Activated CD4-positive, alpha-beta T cell treated with anti-CD3 and anti-CD28 coated beads, Interleukin-2, Interleukin-6, amounts not matched to agents 100 ng/mL and 50 ng/mL, durations not matched to agents 16 hours and 8 hours (primary cell): ENCODE measurements around the gene KLHL3.
A peak's percentile ranks its signal among the peaks of the same experiment; 100 is the strongest.

ENCODE experiments used
- DNase-seq: peaks from one replicate; pipeline ENCODE4 v3.0.0-alpha.2; 2020

The KLHL3 gene

DNA sequence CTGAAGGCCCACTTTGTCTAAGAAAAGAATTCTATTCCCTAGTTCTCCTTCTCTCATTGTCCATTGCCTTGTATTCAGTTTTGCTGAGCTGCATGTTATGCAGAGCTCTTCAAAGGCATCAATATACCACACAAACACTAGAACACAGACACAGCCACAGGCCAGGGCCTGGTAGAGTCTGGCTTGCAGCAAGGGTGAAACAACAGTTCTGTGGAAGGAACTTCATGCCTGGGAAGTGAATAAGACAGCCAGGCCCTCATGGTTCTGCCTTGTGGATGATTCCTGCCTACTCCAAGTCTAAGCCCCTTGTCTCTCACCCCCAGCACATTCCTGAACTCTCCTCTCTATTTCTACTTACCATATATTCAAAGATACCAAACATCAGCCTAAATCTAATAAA, 30.8 kb downstream of the KLHL3 start:
- no peak for DNase-seq

DNA sequence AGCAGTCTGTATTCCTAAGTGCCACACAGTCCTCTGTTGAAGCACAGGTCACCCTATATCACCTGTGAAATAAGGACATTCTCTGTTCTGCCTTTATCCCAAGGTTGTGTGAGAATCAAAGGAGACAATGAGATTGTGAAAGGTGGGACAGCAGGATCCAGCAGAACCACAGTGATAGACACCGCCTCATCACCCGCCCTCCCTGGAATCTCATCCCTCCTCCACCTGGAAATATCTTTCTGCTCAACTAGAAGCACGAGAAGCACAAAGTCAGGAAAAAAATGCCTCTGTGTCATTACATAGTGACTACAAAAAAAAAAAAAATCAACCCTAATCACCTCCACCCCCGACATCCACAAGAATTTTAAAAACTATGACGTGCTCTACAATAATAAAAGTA, 32.3 kb downstream of the KLHL3 start:
- DNase-seq = no peak

DNA sequence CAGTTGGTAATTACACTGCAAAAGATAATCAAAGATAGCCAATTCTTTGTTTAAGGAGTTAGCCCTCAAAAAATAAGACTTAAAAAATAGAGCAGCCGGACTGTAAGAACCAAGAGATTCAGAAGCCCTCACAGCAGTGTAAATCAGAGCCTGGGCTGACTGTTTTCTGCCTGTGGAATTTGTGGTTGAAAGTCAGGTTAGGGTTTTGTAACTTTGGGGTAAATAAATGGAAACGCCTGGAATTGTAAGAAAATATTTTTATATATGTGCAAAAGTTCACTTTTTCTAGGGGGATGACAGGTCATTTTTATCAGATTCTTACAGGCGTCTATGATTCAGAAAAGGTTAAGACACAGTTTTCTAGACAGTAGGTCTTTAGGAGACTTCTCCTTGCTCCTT, 35.6 kb downstream of the KLHL3 start:
- no peak for DNase-seq

DNA sequence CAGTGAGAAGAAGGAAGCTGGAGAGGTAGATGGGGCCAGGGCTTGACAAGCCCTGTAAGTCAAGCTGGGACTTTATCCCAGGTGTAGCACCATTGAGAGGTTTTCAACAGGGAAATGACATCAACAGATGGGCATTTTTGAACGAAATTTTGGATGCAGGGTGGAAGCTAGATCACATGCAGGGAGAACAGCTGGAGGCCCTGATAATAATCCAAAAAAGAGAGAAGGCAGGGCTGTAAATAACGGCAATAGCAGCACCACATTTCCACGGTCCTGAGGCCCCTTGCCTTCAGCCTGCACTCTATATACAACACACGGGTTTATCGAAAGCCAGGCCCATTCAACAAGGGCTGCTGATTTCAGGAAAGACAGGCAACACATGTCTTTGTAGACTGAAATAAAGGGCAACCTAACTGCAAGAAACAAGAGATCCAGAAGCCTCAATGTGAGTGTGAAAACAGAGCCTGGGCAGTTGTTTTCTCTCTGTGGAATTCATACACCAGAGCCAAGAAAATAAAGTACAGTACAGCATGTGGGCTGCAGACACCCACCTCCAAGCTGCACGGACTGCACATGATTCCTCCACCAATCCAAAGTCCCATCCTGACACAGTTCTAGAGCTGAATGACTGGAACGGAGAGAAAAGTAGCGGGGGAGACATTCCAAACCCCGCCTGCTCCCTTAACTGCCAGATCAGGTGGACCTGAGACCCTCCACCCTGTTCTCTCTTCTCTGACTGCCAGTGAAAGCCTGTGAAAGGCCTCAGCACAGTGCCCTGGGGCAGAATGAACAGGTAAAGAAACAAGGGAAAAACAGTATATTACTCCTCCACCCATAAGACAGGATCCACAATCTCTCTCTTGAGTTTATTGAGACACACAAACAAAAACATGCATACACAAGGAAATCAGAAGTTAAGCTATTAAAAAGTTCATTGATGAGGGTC, 36.3 kb downstream of the KLHL3 start:
- DNase-seq = no peak

DNA sequence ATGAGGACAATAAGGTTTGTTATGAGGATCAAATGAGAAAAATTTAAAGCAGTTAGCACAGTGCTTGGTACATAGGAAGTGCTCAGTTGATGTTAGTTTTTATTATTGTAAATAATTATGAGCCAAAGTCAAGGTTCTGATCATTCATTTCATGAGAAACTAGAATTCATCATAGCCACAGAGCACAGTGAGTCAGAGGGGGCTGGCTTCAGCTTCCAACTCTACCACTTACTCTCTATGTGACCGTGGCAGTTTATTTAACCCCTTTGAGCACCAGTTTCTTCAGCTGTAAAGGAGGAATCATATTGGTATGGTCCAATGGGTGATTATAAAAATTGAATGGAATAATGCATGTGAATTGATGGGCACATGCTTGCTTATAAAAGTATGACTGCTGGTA, 39.4 kb downstream of the KLHL3 start:
- DNase-seq = peak; percentile 45

DNA sequence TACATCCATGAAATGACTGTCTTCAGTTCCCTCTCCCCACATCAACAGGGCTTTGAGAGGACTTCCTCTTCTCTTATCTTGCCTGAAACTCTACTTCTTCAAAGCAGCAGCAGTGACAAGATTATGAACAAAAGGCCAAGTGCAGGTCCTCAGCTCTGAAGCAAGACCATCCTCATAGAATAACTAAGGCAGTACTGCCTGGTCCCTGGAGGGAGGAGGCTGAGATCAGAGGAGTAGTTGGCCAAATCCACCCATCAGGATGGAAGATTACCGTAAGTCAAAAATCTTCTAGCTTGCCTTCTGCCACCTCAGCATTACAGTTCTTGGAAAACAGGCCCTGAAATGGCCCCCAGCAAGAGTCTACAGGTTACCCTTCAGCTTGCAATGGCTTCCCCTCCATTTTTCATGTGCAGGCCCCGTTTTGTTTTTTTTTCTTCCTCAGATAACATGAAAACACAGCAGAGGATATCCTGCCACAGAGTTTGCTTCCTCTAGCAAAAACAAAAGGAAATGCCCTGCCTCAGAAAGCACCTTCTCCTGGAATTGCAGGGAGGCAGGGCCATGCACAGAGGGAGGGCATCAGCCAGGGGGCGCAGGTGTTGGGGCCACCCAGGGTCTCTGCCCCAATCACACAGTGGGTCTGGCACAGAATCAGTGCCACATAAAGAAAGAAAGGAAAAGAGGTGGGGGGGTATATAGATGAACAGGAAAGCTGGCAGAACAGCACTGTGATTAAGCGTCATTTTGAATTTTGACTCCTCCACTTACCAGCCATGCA, 40.0 kb downstream of the KLHL3 start:
- DNase-seq = peak; percentile 15

DNA sequence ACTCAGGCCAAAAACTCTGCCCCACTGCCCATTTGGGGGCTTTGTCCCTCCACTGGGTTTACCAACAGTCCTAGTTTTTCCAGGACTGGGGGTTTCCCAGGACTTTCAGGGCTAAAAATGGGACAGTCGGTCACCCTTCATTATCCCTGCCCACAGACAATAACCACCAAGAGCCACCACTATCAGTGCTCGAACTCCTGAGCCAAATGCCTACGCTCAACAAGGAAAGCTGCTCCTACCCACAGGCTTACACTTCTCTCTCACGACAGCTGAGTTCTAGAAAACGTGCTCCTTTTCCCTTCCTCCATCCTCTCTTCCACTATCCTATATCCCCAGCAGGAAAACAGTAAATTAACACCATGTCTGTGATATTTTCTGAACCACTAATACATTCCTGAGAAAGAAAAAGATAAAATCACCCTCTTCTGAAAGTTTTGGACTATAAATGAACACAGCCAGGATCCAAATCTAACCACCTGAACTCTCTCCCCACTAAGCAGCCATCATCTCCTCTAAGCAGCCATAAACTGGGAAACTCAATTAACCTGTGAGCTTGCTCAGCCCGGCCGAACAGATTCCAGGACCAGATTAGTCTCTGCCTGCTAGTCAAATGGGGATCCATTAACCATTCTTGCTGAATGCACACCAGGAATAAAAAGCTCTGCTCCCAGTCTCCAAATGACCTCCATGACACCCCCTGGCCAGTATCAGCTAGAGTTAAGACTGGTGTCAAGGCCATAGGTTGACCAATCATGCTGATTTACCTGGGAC, 41.8 kb downstream of the KLHL3 start:
- DNase-seq = no peak

DNA sequence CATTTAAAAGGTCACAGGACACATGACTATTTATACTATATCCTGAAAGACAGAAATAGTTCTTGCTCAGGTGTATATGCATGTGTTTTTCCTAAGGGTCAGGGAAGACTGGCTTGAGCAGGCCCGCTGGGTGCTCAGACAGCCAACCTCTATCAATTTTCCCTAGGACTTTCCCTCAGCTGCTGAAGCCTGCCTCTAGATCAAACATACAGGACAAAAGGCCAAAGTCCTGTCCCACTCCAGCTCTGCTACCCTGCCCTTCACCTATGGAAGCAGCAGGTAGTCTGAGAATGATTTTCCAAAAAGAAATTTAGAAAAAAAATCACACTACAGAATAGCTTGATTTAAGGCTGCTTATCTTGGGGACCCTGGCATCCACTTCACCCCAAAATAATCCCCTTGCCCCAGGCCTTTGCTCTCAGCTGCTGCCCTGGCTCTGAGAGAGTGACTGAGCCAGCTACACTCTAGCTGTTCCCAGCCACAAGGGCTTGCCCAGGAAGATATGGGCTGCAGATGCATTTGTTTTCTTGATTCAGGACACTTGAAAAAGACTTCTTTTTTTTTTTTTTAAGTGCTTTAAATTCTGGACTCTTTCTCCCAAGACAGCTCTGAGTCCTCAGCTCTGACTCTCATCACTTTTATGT, 42.5 kb downstream of the KLHL3 start:
- DNase-seq = no peak

DNA sequence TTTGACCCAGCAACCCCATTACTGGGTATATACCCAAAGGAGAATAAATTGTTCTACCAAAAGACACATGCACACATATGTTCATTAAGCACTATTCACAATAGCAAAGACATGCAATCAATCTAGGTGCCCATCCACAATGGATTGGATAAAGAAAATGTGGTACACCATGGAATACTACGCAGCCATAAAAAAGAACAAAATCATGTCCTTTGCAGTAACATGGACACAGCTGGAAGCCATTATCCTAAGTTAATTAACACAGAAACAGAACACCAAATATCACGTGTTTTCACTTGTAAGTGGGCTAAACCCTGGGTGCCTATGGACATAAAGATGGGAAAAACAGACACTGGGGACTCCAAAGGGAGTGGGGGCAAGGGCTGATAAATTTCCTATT, 46.6 kb downstream of the KLHL3 start:
- DNase-seq = no peak

DNA sequence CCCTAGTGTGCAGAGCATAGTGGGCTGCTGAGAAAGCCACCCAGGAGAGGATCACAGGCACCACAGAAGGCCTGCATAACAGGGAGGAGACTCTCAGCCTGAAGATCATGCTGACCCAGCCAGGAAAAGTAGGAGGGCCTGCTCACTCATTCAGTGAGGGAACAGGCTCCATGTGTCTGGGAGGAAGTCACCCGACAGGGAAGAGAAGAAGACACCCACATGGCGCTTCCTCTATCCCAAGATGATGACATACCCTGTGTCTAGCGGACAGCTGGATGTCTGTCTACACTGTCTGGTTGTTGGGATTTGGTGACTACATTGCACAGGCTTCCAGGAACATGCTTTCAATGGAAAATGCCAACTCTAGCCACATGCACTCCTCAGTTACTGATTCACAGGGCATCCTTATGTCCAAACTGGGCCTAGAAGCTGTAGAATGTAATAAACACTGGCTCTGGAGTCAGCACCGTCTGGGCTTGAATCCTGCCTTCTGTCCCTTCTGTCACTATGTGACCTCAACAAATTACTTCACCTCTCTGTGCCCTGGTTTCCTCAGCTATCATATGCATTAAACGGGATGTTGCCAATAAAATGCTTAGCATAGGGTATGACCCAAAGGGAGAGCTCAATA, 47.6 kb downstream of the KLHL3 start:
- DNase-seq = no peak

DNA sequence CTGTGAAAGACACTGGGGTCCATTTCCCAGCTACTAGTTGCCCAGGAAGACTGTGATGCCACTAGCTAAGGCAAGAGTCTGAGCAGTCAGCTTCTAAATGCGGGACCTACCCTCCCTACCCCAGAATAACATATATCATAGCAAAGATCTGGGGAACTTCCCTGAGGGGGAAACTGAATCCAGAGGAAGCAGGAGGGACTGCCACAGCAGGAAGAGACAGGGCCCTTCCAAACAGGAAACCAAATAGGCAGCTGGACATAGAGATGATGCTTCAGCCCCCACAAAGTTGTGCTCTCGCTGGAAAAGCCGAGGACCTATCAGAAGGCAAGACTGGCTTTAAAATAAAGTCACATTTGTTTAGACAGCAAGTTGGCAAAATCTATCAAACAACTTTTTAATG, 51.1 kb downstream of the KLHL3 start:
- no peak for DNase-seq

DNA sequence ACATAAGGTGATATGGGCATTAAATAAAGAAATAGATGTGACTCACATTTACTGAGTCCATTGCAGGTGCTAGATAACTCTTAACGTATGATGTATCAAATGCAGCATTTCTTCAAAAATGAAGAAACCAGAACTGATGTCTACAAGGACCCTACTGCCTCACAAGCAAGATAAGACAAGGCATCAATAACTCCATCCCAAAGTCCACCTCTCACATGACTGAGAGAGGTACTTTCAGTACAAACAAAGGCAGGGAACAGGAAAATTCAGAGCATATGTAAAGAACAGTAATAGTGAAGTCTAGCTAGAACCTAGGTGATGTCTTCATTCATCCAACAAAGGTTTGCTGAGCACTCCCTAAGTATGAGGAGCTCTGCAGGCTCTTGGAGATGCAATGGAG, 54.7 kb downstream of the KLHL3 start:
- no peak for DNase-seq

DNA sequence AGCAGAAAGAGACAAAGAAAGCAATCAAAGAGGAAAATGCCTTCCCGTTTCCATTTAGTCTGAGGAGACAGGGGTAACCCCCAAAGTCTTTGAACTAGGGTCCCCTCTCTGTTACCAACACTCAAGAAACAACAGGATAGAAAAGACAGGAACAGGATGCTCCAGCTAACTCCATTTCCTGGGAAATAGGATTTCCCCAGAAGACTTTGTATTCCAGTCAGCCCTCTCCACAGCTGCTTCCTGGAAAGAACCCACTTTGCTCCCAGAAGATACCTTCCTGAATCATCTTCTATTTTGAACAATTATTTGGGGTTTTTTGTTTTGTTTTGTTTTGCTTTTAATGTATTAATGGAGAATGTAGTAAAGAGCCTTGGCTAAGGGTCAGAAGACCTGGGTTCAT, 56.0 kb downstream of the KLHL3 start:
- DNase-seq = no peak

DNA sequence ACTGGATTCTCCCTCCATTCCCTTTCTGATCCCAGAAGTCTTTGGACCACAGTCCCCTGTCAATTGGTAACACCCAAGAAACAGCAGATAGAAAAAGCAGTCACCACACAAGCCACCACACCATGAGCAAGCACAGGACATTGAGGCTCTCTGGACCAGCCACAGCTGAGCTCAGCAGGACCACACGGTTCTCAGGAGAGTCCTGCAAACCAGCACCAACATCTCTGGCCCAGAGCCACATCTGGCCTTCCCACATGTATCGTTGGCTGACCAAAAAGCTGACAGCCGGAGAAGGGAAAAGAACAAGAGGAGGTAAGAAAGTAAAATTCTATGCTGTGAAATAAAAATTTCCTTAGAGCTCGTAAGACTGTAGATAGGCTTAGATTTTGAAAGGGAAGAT, 56.7 kb downstream of the KLHL3 start:
- DNase-seq = no peak

DNA sequence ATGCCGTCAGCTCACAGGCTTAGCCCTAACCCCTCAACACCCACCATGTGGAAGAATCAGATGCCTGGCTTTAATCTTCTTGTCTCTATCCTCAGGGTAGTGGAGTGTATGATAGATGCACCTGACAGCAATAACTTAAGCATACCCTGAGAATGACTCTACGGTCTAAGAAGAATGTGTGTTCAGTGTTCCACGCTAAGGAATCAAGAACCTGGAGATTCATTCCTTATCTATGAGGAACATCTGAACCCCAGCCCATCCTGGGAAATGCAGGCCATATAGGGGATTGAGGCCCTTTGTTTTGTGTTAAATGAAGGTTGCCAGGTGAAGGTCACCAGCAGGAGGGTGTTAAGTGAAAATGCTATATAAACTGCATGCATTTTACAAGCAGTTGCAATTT, 63.0 kb downstream of the KLHL3 start:
- DNase-seq = no peak

DNA sequence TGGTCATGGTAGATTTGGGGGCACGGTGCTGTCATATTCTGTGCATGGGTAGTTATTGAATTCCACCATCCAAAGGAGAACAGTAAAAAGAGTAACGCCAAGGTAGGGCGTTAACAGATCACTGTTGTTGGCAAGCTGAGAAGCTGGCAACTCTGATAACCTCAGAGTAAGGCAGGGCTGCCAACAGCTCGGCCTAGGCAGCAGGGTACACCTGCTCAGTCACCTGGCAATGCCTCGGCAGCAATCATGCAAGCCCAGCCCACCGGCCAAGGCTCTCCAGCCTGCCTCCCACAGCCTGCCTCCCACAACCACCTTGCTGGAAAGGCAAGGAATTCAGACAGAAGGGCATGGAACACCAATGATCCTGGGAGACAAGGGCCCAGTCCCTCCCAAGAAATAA, 63.9 kb downstream of the KLHL3 start:
- no peak for DNase-seq

DNA sequence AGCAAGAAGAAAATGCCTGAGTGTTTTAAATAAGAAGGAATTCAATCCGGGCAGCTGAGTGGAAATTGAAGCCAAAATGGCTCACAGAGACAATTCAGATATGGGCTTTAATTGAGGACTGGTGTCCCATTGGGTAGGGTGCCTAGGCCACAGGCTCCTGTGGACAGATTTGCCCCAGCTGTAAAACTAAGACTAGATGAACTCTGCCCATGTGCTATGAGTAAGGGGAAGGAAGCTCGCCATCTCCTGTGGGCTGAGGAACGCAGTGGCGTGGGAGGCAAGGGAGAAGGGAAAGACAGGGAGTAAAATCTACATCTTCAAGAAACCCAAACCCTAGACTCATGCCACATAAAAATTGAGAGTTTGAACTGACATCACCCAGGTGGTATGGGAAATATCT, 66.1 kb downstream of the KLHL3 start:
- DNase-seq = no peak

DNA sequence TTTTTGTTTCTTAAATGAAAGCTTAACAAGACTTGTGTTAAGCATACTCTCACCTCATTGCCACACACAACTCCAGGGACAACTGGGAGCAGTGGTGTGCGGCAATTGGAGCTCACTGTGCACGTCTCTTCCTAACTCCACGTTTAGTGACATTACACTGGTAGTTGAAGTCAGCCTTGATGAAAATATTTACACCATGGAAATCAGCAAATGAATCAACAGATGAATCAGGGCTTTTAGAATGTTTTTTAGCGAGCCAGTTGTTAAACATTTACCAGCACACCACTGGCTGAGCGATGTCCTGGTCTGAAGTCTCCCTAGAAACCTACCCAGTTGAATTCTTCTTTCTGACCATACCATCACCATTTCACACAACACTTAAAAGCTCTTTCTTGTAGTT, 67.3 kb downstream of the KLHL3 start:
- DNase-seq = no peak

DNA sequence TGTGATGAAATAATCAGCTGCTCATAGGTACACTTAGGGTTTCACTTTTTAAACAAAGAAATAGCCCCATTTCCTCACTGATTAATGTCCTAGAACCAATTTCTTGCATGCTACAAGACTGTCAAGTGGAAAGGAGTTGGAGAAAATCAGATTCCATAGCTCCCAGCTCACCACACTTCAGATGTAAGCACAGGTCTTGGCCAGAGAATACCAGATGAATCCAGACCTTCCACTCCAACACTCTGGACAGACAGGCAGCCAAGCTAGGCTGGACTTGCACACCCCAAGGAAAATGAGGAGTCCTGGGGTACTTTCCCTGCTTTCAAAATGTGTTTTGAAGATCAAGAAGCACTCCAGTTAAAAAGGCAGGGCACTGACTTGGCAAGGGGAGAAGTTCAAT, 68.5 kb downstream of the KLHL3 start:
- DNase-seq = no peak

DNA sequence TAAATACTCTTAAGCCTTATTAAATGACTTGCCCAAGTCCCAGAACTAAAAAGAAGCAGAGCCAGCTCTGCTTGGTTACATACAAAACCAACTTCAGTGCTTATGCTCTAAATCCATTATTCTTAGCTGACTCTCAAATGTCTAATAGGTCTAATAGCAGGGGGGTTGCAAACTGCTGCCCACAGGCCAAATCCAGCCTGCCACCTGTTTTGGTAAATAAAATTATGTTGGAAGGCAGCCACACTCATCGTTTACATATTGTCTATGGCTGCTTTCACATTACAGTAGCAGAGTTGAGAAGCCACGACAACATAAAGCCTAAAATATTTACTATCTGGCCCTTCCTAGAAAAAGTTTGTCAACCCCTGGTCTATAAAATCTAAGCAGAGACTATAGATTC, 69.0 kb downstream of the KLHL3 start:
- DNase-seq = no peak

DNA sequence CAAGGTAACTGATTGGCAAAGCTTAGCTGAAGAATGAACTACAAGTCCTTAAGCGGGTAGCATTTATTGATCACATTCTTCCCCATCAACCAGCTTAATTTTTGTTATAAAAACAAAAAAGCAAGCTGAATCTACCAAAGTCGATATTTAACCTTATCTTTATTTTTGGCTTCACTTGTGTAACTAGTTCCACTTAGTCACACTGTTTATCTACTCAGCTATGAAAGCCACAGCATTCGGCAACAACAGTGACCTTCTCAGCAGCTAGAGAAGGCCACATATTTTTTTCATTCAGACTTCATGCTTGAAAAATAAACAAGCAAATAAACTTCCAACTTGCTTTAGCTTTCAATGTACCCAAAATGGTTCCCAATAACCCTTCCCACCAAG, 69.4 kb downstream of the KLHL3 start:
- DNase-seq = no peak

DNA sequence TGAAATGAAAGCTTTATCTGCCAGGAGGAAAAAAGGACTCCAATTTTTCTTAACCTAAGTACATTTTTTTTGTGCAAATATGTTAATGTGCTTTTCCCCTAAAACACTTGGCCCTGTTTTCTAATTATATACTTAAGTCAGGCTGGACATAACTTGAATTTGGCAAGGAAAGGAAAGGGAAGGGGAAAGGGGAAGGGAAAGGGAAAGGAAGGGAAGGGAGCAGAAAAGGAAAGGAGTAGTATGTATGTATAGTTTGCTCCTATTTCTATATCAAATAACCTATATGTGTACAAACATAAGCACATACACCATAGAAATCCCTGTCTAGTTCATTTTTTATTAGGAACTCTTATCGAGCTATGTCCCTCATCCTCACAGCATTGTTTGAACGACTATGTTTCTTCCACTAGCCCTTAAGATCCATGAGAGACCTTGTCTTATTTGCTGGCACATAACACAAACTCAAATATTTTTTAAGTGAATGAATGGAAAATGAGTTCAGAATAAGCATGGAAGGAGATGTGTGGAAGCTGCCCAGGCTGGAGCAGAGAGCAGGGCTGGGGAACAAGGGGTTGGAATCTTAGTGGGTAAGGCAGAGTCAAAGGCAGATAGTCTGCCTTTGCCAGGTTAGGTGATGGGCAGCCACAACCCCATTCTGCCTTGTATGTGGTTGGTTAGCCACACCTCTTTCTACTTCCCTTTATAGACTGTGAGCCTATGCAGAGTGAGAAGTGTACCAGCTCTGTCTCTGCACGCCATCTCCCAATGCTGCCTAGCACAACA, 70.0 kb downstream of the KLHL3 start:
- DNase-seq = peak; percentile 42
